ENCODE measurements around the gene GSAP. TPM values are rescaled to one million over a fixed set of nuclear protein-coding genes. Genes with fewer than 3 reads are reported as not detected.
A peak's percentile ranks its signal among the peaks of the same experiment; 100 is the strongest.

Gene GSAP
- total RNA-seq, 1 donor from 2014 or later = 4.4 TPM

- no peak for DNase-seq
Measured at GRCh38 chr7:77327067-77327931, 88.8 kb downstream of the GSAP start.

GRCh38 chr7:77326131-77326530 lies 90.0 kb downstream of the GSAP start:
- DNase-seq = no peak

GRCh38 chr7:77321300-77321699 lies 94.8 kb downstream of the GSAP start:
- DNase-seq = peak; percentile 33

GRCh38 chr7:77320714-77321113 lies 95.4 kb downstream of the GSAP start:
- DNase-seq = peak; percentile 34

- DNase-seq = no peak
Measured at GRCh38 chr7:77320137-77320536, 96.0 kb downstream of the GSAP start.

- no peak for DNase-seq
Measured at GRCh38 chr7:77318019-77318418, 98.1 kb downstream of the GSAP start.

- DNase-seq = no peak
Measured at GRCh38 chr7:77316219-77316978, 99.8 kb downstream of the GSAP start.

- peak; percentile 64 for DNase-seq
Measured at GRCh38 chr7:77315182-77315591, 101.0 kb downstream of the GSAP start.

- no peak for DNase-seq
Measured at GRCh38 chr7:77313876-77314480, 102.2 kb downstream of the GSAP start.

- peak; percentile 44 for DNase-seq
Measured at GRCh38 chr7:77313085-77313484, 103.1 kb downstream of the GSAP start.

GRCh38 chr7:77310982-77311381 lies 105.2 kb downstream of the GSAP start:
- no peak for DNase-seq

- no peak for DNase-seq
Measured at GRCh38 chr7:77309714-77310220, 106.4 kb downstream of the GSAP start.

- DNase-seq = peak; percentile 45
Measured at GRCh38 chr7:77308792-77309191, 107.4 kb downstream of the GSAP start.

GRCh38 chr7:77306231-77307067 lies 109.7 kb downstream of the GSAP start:
- no peak for DNase-seq

- DNase-seq = no peak
Measured at GRCh38 chr7:77295549-77295948, 120.6 kb downstream of the GSAP start.

GRCh38 chr7:77293046-77293445 lies 123.1 kb downstream of the GSAP start:
- no peak for DNase-seq

- no peak for DNase-seq
Measured at GRCh38 chr7:77290425-77290824, 125.7 kb downstream of the GSAP start.

GRCh38 chr7:77289387-77289786 lies 126.8 kb downstream of the GSAP start:
- DNase-seq = no peak

GRCh38 chr7:77288676-77289320 lies 127.4 kb downstream of the GSAP start:
- no peak for DNase-seq

- DNase-seq = no peak
Measured at GRCh38 chr7:77284616-77285015, 131.5 kb downstream of the GSAP start.

- no peak for DNase-seq
Measured at GRCh38 chr7:77284005-77284404, 132.1 kb downstream of the GSAP start.
